ENCODE results near the gene RAP1A.

- TF ChIP-seq CTCF (IDR thresholded peaks at IDR 0.05; ENCODE audit: low read depth, low read length, missing input control) (no peak), TAF1 (conservative IDR thresholded peaks at IDR 0.05) (no peak), EGR1 (IDR thresholded peaks at IDR 0.05; ENCODE audit: low read depth in 2 of 2) (no peak)
Observed at GRCh38 chr1:111654839-111655238, 35.2 kb downstream of the RAP1A start.

All from liver (tissue), 3 donors.